ENCODE results near the gene NCOA4.
"Not testable (repeated sequence)": the region's sequence is repeated elsewhere in the genome, so short reads cannot be mapped to it uniquely, and the experiment has no call there.

The NCOA4 gene

GRCh38 chr10:46019177-46019528, 11.3 kb downstream of the NCOA4 start:
- DNase-seq, result no peak

- no peak for DNase-seq
Measured at GRCh38 chr10:46018453-46019176, 11.8 kb downstream of the NCOA4 start.

- DNase-seq, result no peak
Measured at GRCh38 chr10:46017733-46018132, 12.7 kb downstream of the NCOA4 start.

GRCh38 chr10:46016811-46017210, 13.6 kb downstream of the NCOA4 start:
- no peak for DNase-seq

- DNase-seq, result no peak
Measured at GRCh38 chr10:46016190-46016589, 14.2 kb downstream of the NCOA4 start.

- no peak for DNase-seq
Measured at GRCh38 chr10:46014683-46015405, 15.6 kb downstream of the NCOA4 start.

GRCh38 chr10:46014206-46014605, 16.2 kb downstream of the NCOA4 start:
- DNase-seq, result no peak

- DNase-seq, result no peak
Measured at GRCh38 chr10:46012746-46013145, 17.7 kb downstream of the NCOA4 start.

- no peak for DNase-seq
Measured at GRCh38 chr10:46006219-46006618, 24.2 kb downstream of the NCOA4 start.

- no peak for DNase-seq
Measured at GRCh38 chr10:46005383-46005782, 25.0 kb downstream of the NCOA4 start.

- no peak for DNase-seq
Measured at GRCh38 chr10:46004963-46005362, 25.5 kb downstream of the NCOA4 start.

- no peak for DNase-seq
Measured at GRCh38 chr10:46002916-46003693, 27.3 kb downstream of the NCOA4 start.

- DNase-seq, result not testable (repeated sequence)
Measured at GRCh38 chr10:46002189-46002687, 28.2 kb downstream of the NCOA4 start.

- no peak for DNase-seq
Measured at GRCh38 chr10:46001187-46001756, 29.2 kb downstream of the NCOA4 start.

- DNase-seq, result no peak
Measured at GRCh38 chr10:46000538-46000937, 29.9 kb downstream of the NCOA4 start.

- not testable (repeated sequence) for DNase-seq
Measured at GRCh38 chr10:45999955-46000354, 30.5 kb downstream of the NCOA4 start.

GRCh38 chr10:45997994-45998763, 32.2 kb downstream of the NCOA4 start:
- DNase-seq, result no peak

GRCh38 chr10:45997557-45997956, 32.9 kb downstream of the NCOA4 start:
- DNase-seq, result no peak

- DNase-seq, result not testable (repeated sequence)
Measured at GRCh38 chr10:45985590-45985989, 44.8 kb downstream of the NCOA4 start.

GRCh38 chr10:45984473-45984872, 46.0 kb downstream of the NCOA4 start:
- not testable (repeated sequence) for DNase-seq

- peak; percentile 10 for DNase-seq
Measured at GRCh38 chr10:45983538-45984186, 46.8 kb downstream of the NCOA4 start.

- not testable (repeated sequence) for DNase-seq
Measured at GRCh38 chr10:45981367-45981766, 49.1 kb downstream of the NCOA4 start.
